Keratinocyte (primary cell): ENCODE data around the gene CASQ1. TPM values are rescaled to one million over a fixed set of nuclear protein-coding genes. Genes with fewer than 3 reads are reported as not detected.

Experiments used
- DNase-seq: peaks from one replicate; pipeline ENCODE4 v3.0.0-alpha.2; 2011; ENCODE audit warnings: low read depth, missing footprints, low spot score
- FAIRE-seq: peaks from 2 replicates; lab custom pipeline; 2011; peaks lifted over from hg19 to GRCh38; lab: Jason Lieb, UNC
- H2AFZ ChIP-seq: 2 replicates; pipeline ENCODE4 v1.6.0; 2012; ENCODE audit warnings: low read length, control low read depth, inconsistent platforms; ENCODE audit not compliant: control insufficient read depth
- H3K27ac ChIP-seq: 2 replicates; pipeline ENCODE4 v1.5.1; 2011; ENCODE audit warnings: low read length; ENCODE audit not compliant: control insufficient read depth, insufficient read depth
- H3K27me3 ChIP-seq: 3 replicates; pipeline ENCODE4 v1.6.0; 2011; ENCODE audit warnings: low read length; ENCODE audit not compliant: control insufficient read depth, insufficient read depth; ENCODE audit errors: extremely low read depth
- H3K36me3 ChIP-seq, 2 experiments: 2 replicates in 1 of 2; 3 replicates in 1 of 2; pipeline ENCODE4 v1.5.1; 2011; ENCODE audit warnings: low read length in 2 of 2, mild to moderate bottlenecking in 1 of 2; ENCODE audit not compliant: control insufficient read depth in 2 of 2, insufficient read depth in 2 of 2; ENCODE audit errors: extremely low read depth in 1 of 2
- H3K4me1 ChIP-seq: 3 replicates; pipeline ENCODE4 v1.5.1; 2011; ENCODE audit warnings: low read length; ENCODE audit not compliant: control insufficient read depth, insufficient read depth; ENCODE audit errors: extremely low read depth
- H3K4me2 ChIP-seq: 3 replicates; pipeline ENCODE4 v1.6.0; 2011; ENCODE audit warnings: low read depth, low read length; ENCODE audit not compliant: control insufficient read depth, insufficient read depth; ENCODE audit errors: extremely low read depth
- H3K4me3 ChIP-seq, 3 experiments: fragments of 200-600 bp in 1 of 3; sonication (generic) in 1 of 3; 2 replicates in 2 of 3; 3 replicates in 1 of 3; pipeline ENCODE4 v1.5.1; 2011 to 2016; ENCODE audit warnings: low read length in 3 of 3, mild to moderate bottlenecking in 3 of 3, control low read depth in 2 of 3, inconsistent platforms in 1 of 3, low read depth in 1 of 3, mixed read lengths in 1 of 3, mixed run types in 1 of 3, moderate library complexity in 1 of 3; ENCODE audit not compliant: control insufficient read depth in 2 of 3, insufficient read depth in 2 of 3; ENCODE audit errors: extremely low read depth in 1 of 3
- H3K79me2 ChIP-seq: 2 replicates; pipeline ENCODE4 v1.6.0; 2012; ENCODE audit warnings: low read length; ENCODE audit not compliant: control insufficient read depth, insufficient read depth
- H3K9ac ChIP-seq: 3 replicates; pipeline ENCODE4 v1.6.0; 2011; ENCODE audit warnings: low read length; ENCODE audit not compliant: control insufficient read depth, insufficient read depth; ENCODE audit errors: extremely low read depth
- H3K9me1 ChIP-seq: 3 replicates; pipeline ENCODE4 v1.6.0; 2011; ENCODE audit warnings: low read length; ENCODE audit not compliant: control insufficient read depth, insufficient read depth; ENCODE audit errors: extremely low read depth
- H3K9me3 ChIP-seq: 2 replicates; pipeline ENCODE4 v1.5.1; 2012; ENCODE audit warnings: low read depth, low read length; ENCODE audit not compliant: control insufficient read depth
- H4K20me1 ChIP-seq: 3 replicates; pipeline ENCODE4 v1.6.0; 2011; ENCODE audit warnings: low read length; ENCODE audit not compliant: control insufficient read depth, insufficient read depth; ENCODE audit errors: extremely low read depth
- EZH2 ChIP-seq: IDR thresholded peaks from one replicate; pipeline ENCODE4 v1.6.1; 2012; ENCODE audit warnings: inconsistent platforms, mild to moderate bottlenecking, low read length, moderate library complexity
- dilution Hi-C: fragments of 300-500 bp; cut with MboI; formaldehyde crosslinking; loops from one replicate; pipeline ENCODE4 v1.7.0; 2020; ENCODE audit warnings: low sequenced_read_pairs; ENCODE audit not compliant: extremely low pct_ligation_motif_present
- polyA plus RNA-seq, 5 experiments: library from polyadenylated mRNA; depleted of rRNA in 3 of 5; stranded (reverse) in 3 of 5; stranded (forward) in 1 of 5; unstranded in 1 of 5; fragments of >200 nt; gene quantifications; 1 replicate in 1 of 5; 2 replicates in 3 of 5; 3 replicates in 1 of 5; pipeline versions ENCODE4 v1.2.1 to v1.2.3, GENCODE V29; 2011 to 2012; ENCODE audit warnings: missing spikeins in 2 of 5, low read depth in 1 of 5, low replicate concordance in 1 of 5
- TF ChIP-seq, protein P1 (sequence below), 3 experiments: IDR thresholded peaks in 1 of 3; conservative IDR thresholded peaks in 1 of 3; optimal IDR thresholded peaks in 1 of 3; 2 replicates in 2 of 3; 3 replicates in 1 of 3; pipeline versions ENCODE3 to v1.5.1; 2011; ENCODE audit warnings: low read length in 3 of 3, mild to moderate bottlenecking in 3 of 3, moderate library complexity in 2 of 3, control low read depth in 1 of 3, inconsistent platforms in 1 of 3; ENCODE audit not compliant: insufficient read depth in 2 of 3; ENCODE audit errors: extremely low read depth in 1 of 3

Gene CASQ1
- polyA plus RNA-seq, 1 donor (not counting 4 experiments of a cell fraction or from before 2014, with no cell fraction given): not detected

DNA sequence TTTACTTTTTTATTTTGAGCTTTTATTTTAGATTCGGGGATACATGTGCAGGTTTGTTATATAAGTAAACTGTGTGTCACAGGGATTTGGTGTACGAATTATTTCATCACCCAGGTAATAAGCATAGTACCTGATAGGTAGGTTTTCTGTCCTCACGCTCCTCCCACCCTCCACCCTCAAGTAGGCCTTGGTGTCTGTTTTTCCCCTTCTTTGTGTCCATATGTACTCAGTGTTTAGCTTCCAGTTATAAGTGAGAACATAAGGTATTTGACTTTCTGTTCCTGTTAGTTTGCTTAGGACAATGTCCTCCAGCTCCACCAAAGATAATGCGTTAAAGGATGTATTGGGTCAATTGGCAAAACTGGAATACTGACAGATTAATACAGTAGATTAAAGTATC is 33.2 kb upstream of the CASQ1 start:
- H3K27ac ChIP-seq: no peak overlapping the region
- no peaks in the 10 kb centered on the region for H3K4me1 ChIP-seq
- no peaks in the 10 kb centered on the region for H3K9me1 ChIP-seq
- no peak overlapping the region for H3K4me2 ChIP-seq
- no peak overlapping the region for H2AFZ ChIP-seq
- no peaks in the 10 kb centered on the region for H3K9me3 ChIP-seq
- no peak for DNase-seq
- no peak overlapping the region for H3K4me3 ChIP-seq
- H3K36me3 ChIP-seq: no peaks in the 10 kb centered on the region
- TF ChIP-seq, protein P1, sequence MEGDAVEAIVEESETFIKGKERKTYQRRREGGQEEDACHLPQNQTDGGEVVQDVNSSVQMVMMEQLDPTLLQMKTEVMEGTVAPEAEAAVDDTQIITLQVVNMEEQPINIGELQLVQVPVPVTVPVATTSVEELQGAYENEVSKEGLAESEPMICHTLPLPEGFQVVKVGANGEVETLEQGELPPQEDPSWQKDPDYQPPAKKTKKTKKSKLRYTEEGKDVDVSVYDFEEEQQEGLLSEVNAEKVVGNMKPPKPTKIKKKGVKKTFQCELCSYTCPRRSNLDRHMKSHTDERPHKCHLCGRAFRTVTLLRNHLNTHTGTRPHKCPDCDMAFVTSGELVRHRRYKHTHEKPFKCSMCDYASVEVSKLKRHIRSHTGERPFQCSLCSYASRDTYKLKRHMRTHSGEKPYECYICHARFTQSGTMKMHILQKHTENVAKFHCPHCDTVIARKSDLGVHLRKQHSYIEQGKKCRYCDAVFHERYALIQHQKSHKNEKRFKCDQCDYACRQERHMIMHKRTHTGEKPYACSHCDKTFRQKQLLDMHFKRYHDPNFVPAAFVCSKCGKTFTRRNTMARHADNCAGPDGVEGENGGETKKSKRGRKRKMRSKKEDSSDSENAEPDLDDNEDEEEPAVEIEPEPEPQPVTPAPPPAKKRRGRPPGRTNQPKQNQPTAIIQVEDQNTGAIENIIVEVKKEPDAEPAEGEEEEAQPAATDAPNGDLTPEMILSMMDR (optimal IDR thresholded peaks at IDR 0.05 in 1 of 3, IDR thresholded peaks at IDR 0.05 in 1 of 3, conservative IDR thresholded peaks at IDR 0.05 in 1 of 3; ENCODE audit: extremely low read depth in 1 of 3, insufficient read depth in 2 of 3, low read length in 3 of 3): no peak
- no peak for TF ChIP-seq EZH2
- no peak overlapping the region for H3K9ac ChIP-seq
- no peaks in the 10 kb centered on the region for H4K20me1 ChIP-seq
- dilution Hi-C loops: no loop called here
- no peak for FAIRE-seq
- no peaks in the 10 kb centered on the region for H3K79me2 ChIP-seq
- H3K27me3 ChIP-seq: peaks cover 4% of the 10 kb centered on the region

DNA sequence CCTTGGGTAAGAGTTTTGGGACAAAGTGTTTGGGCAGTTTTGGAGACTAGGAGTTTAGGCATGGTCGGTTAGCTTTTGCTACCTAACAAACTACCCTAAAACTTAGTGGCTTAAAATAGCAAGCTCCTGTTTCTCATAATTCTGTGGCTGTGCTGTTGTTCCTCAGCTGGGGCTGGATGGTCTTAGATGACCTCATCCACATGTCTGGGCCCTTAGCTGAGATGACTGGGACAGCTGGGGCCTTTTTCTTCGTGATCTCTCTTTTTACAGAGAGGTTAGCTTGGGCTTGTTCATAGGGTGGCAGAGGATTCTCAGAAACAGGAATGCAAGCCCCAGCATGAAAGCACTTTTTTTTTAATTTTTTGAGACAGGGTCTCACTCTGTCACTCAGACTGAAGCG is 32.3 kb upstream of the CASQ1 start:
- peaks cover 4% of the 10 kb centered on the region for H3K27me3 ChIP-seq
- no peaks in the 10 kb centered on the region for H3K36me3 ChIP-seq
- H3K9me1 ChIP-seq: no peaks in the 10 kb centered on the region
- no peak overlapping the region for H3K4me3 ChIP-seq
- TF ChIP-seq, protein P1 (optimal IDR thresholded peaks at IDR 0.05 in 1 of 3, IDR thresholded peaks at IDR 0.05 in 1 of 3, conservative IDR thresholded peaks at IDR 0.05 in 1 of 3; ENCODE audit: extremely low read depth in 1 of 3, insufficient read depth in 2 of 3, low read length in 3 of 3): no peak
- TF ChIP-seq EZH2: no peak
- no peak overlapping the region for H3K4me2 ChIP-seq
- dilution Hi-C loops: no loop called here
- H2AFZ ChIP-seq: no peak overlapping the region
- FAIRE-seq (no peak), DNase-seq (no peak)
- H3K9me3 ChIP-seq: no peaks in the 10 kb centered on the region
- H3K27ac ChIP-seq: no peak overlapping the region
- no peaks in the 10 kb centered on the region for H4K20me1 ChIP-seq
- H3K4me1 ChIP-seq: no peaks in the 10 kb centered on the region
- no peaks in the 10 kb centered on the region for H3K79me2 ChIP-seq
- no peak overlapping the region for H3K9ac ChIP-seq
